GM12878 (cell line): ENCODE data around the gene RENBP. TPM values are rescaled to one million over a fixed set of nuclear protein-coding genes. Genes with fewer than 3 reads are reported as not detected.

ENCODE experiments used
- ATAC-seq: fragments of 200-7000 bp; cut with Tn5 transposase; 3 replicates; pipeline ENCODE4 v1.9.1; 2020; ENCODE audit warnings: mild to moderate bottlenecking, moderate library complexity
- BruUV-seq: library from RNA; stranded (reverse); fragments of 400-500 nt; replicated peaks from 2 replicates; lab custom pipeline; 2021; lab: Mats Ljungman, UMichigan
- CTCF ChIA-PET: fragments of 300-600 bp; sonication (Branson Sonifier 250); formaldehyde crosslinking; extraction: SDS; loops from one replicate; lab custom pipeline; 2021; ENCODE audit warnings: inconsistent platforms; lab: Yijun Ruan, JAX
- POLR2A ChIA-PET: fragments of 350-600 bp; formaldehyde crosslinking; extraction: SDS; loops from one replicate; lab custom pipeline; 2021; ENCODE audit warnings: inconsistent platforms; lab: Charles Lee
- RAD21 ChIA-PET: fragments of 300-600 bp; sonication (Branson Sonifier 250); formaldehyde crosslinking; loops from one replicate; lab custom pipeline; 2023; ENCODE audit warnings: antibody characterized with exemption; ENCODE audit not compliant: unreplicated experiment; lab: Charles Lee
- SMC1A ChIA-PET: fragments of 300-600 bp; sonication (Branson Sonifier 250); formaldehyde crosslinking; loops from one replicate; lab custom pipeline; 2023; ENCODE audit not compliant: unreplicated experiment, uncharacterized antibody; lab: Charles Lee
- DNase-seq: peaks from one replicate; pipeline ENCODE4 v3.0.0-alpha.2; 2011; ENCODE audit warnings: low read depth, low spot score
- FAIRE-seq: peaks from 3 replicates; lab custom pipeline; 2011; peaks lifted over from hg19 to GRCh38; lab: Jason Lieb, UNC
- H2AFZ ChIP-seq: 2 replicates; pipeline ENCODE4 v1.6.0; 2011; ENCODE audit warnings: low read depth, low read length, control low read depth; ENCODE audit not compliant: control insufficient read depth
- H3K27ac ChIP-seq: 2 replicates; pipeline ENCODE4 v1.5.1; 2011; ENCODE audit warnings: control low read depth; ENCODE audit not compliant: control insufficient read depth, insufficient read depth
- H3K27me3 ChIP-seq, 2 experiments: replicated peaks in 1 of 2; 2 replicates each; pipeline versions ENCODE4 v1.6.0 to v1.6.1; 2011; ENCODE audit warnings: low read length in 1 of 2; ENCODE audit not compliant: control insufficient read depth in 2 of 2, insufficient read depth in 2 of 2
- H3K36me3 ChIP-seq, 2 experiments: 2 replicates each; pipeline ENCODE4 v1.5.1; 2011; ENCODE audit warnings: low read length in 1 of 2; ENCODE audit not compliant: control insufficient read depth in 2 of 2, insufficient read depth in 2 of 2
- H3K4me1 ChIP-seq: 2 replicates; pipeline ENCODE4 v1.6.1; 2011; ENCODE audit warnings: mild to moderate bottlenecking, low read length, moderate library complexity, mixed read lengths; ENCODE audit not compliant: control insufficient read depth, insufficient read depth
- H3K4me2 ChIP-seq: 2 replicates; pipeline ENCODE4 v1.6.0; 2011; ENCODE audit warnings: control low read depth; ENCODE audit not compliant: control insufficient read depth, insufficient read depth
- H3K4me3 ChIP-seq: fragments of 200-600 bp; sonication (generic); 2 replicates; pipeline ENCODE4 v1.5.1; 2016
- H3K79me2 ChIP-seq: 2 replicates; pipeline ENCODE4 v1.6.0; 2011; ENCODE audit warnings: low read length; ENCODE audit not compliant: control insufficient read depth, insufficient read depth
- H3K9ac ChIP-seq: 2 replicates; pipeline ENCODE4 v1.8.0; 2011; ENCODE audit warnings: low read length, control low read depth, mixed read lengths; ENCODE audit not compliant: control insufficient read depth, insufficient read depth
- H3K9me3 ChIP-seq: replicated peaks from 3 replicates; pipeline ENCODE4 v1.5.1; 2011; ENCODE audit warnings: mild to moderate bottlenecking, low read length; ENCODE audit not compliant: control insufficient read depth, insufficient read depth
- H4K20me1 ChIP-seq: 2 replicates; pipeline ENCODE4 v1.6.0; 2011; ENCODE audit not compliant: control insufficient read depth, insufficient read depth
- CREM ChIP-seq: IDR thresholded peaks from 2 replicates; pipeline ENCODE4 v1.6.1; 2014; ENCODE audit warnings: antibody characterized with exemption, low read depth
- HCFC1 ChIP-seq: fragments of 150-350 bp; IDR thresholded peaks from 2 replicates; pipeline ENCODE4 v1.6.1; 2014; ENCODE audit warnings: low read length
- KAT2A ChIP-seq: conservative IDR thresholded peaks from 2 replicates; pipeline ENCODE4 v1.6.1; 2011; ENCODE audit warnings: low read depth, low read length; ENCODE audit not compliant: control insufficient read depth
- MXI1 ChIP-seq: fragments of 150-350 bp; IDR thresholded peaks from 2 replicates; pipeline ENCODE4 v1.6.1; 2011; ENCODE audit warnings: low read depth, mild to moderate bottlenecking, inconsistent platforms, low read length, improper control_type of control experiment
- WGBS: methylation state at CpG from one replicate; pipeline ENCODE4 v1.1.6; 2016; ENCODE audit warnings: low lambda C conversion rate; ENCODE audit not compliant: insufficient replicate concordance, insufficient coverage; ENCODE audit errors: missing lambda C conversion rate; 5-methylcytosine and 5-hydroxymethylcytosine counted together
- in situ Hi-C: fragments of 300-500 bp; cut with MboI; formaldehyde crosslinking; loops from 9 replicates; pipeline ENCODE4 v1.14.3; 2018; ENCODE audit warnings: mixed read lengths
- intact Hi-C: fragments of 100-400 bp; cut with micrococcal nuclease; formaldehyde crosslinking; loops from one replicate; pipeline ENCODE4 v1.14.2; 2022; ENCODE audit not compliant: unreplicated experiment
- polyA plus RNA-seq, 11 experiments: library from polyadenylated mRNA; depleted of rRNA in 4 of 11; unstranded in 6 of 11; stranded (reverse) in 5 of 11; fragments of >200 nt; fragmentation: Nextera tagmentation in 4 of 11; fragmentation: Illumina TruSeq in 1 of 11; extraction: Ambion mirVana in 4 of 11; extraction: Trizol in 1 of 11; gene quantifications; 1 replicate in 1 of 11; 2 replicates in 10 of 11; pipeline versions ENCODE4 v1.2.1 to v1.2.3, GENCODE V29; 2011 to 2016; ENCODE audit warnings: inconsistent platforms in 2 of 11, missing spikeins in 2 of 11, low read depth in 1 of 11
- total RNA-seq, 4 experiments: library from RNA; depleted of rRNA in 3 of 4; stranded (reverse); fragments of >200 nt in 3 of 4; fragmentation: Illumina TruSeq in 1 of 4; extraction: Trizol in 1 of 4; gene quantifications; 2 replicates each; pipeline versions ENCODE4 v1.2.1 to v1.2.3, GENCODE V29; 2013 to 2021
- TF ChIP-seq, protein P1 (sequence below): fragments of 450-650 bp; IDR thresholded peaks from 2 replicates; pipeline ENCODE4 v1.6.1; 2017; ENCODE audit warnings: low read depth, mild to moderate bottlenecking, moderate library complexity

RENBP gene
- total and polyA plus RNA-seq, 10 of the 15 experiments (the other 5 are each of a cell fraction or from before 2014, with no cell fraction given) = 0.36 to 4.9 (median 1.8) TPM; not detected in 3

DNA sequence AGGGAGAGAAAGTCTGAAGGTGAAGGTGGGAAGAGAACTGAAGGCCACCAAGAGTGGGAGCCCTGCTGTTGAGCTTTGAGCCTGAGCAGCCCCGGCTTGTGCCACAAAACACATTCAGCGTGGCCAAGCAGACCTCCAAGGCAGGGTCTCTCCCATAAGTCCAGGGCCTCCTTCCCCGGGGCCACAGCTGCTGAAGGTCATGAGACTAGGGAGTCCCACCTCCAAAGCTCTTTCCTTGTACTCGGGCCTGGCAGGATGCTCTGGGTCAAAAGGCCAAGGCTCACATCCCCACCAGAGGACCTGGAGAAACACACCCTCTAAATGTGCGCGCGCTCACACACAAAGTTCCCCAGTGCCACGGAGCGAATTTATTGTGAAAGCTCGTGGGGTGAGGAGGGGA, 14.9 kb downstream of the RENBP start:
- intact Hi-C loops (loop anchor here (5.0 kb wide), 2 partner anchors 207 to 443 kb away; partner anchors contain the start of genes ABCD1, BCAP31 and FLNA), in situ Hi-C loops (loop anchor here (10.0 kb wide), 1 partner anchor 55 kb away; no protein-coding TSS in a partner anchor)
- H3K4me1 ChIP-seq = no peaks in the 10 kb centered on the region; the same call in 1 of the 2 replicates
- H2AFZ ChIP-seq = no peak overlapping the region
- no peak overlapping the region for H3K9ac ChIP-seq
- 0 out of 2 replicates have a peak overlapping the region, but pooled peaks have one; percentile 50 for H3K27ac ChIP-seq
- peaks cover 0 to 2% of the 10 kb centered on the region in 2 experiments; a peak in 3 of 4 replicates for H3K36me3 ChIP-seq
- no peak for TF ChIP-seq HCFC1
- no peak for TF ChIP-seq CREM
- TF ChIP-seq, protein P1, sequence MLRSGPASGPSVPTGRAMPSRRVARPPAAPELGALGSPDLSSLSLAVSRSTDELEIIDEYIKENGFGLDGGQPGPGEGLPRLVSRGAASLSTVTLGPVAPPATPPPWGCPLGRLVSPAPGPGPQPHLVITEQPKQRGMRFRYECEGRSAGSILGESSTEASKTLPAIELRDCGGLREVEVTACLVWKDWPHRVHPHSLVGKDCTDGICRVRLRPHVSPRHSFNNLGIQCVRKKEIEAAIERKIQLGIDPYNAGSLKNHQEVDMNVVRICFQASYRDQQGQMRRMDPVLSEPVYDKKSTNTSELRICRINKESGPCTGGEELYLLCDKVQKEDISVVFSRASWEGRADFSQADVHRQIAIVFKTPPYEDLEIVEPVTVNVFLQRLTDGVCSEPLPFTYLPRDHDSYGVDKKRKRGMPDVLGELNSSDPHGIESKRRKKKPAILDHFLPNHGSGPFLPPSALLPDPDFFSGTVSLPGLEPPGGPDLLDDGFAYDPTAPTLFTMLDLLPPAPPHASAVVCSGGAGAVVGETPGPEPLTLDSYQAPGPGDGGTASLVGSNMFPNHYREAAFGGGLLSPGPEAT = no peak
- TF ChIP-seq MXI1 = no peak
- no peak for TF ChIP-seq KAT2A
- ChIA-PET SMC1A (interaction anchor here (1.7 kb wide), 1 partner anchor 39 kb away, joined by 4 read pairs; no protein-coding TSS in a partner anchor), RAD21 (no interaction called here), POLR2A (interaction anchor here (0.5 to 5.8 kb wide), 4 partner anchors 18 to 135 kb away, joined by 3 to 68 read pairs (median 5); partner anchors contain the start of genes HCFC1, IDH3G, SSR4 and TMEM187), CTCF (interaction anchor here (1.8 to 8.7 kb wide), 2 partner anchors 18 to 166 kb away, joined by 5 to 172 read pairs; partner anchors contain the start of genes PLXNB3 and RENBP)
- no peaks in the 10 kb centered on the region for H3K27me3 ChIP-seq
- WGBS = 93% methylated on average over 10 of the region's 10 CpGs
- H3K4me2 ChIP-seq = 0 out of 2 replicates have a peak overlapping the region, but pooled peaks have one; percentile 68
- H4K20me1 ChIP-seq = no peaks in the 10 kb centered on the region
- ATAC-seq = no peak
- no peak for DNase-seq
- H3K4me3 ChIP-seq = no peak overlapping the region; the same call in 1 of the 2 replicates
- no peak for FAIRE-seq
- no TSS peak for BruUV-seq
- H3K79me2 ChIP-seq = peaks cover 30% of the 10 kb centered on the region
- H3K9me3 ChIP-seq = no peaks in the 10 kb centered on the region; the same call in 2 of the 3 replicates
